RKO (cell line): Measurements from ENCODE around the gene IDE.
"Not testable (repeated sequence)": the region's sequence is repeated elsewhere in the genome, so short reads cannot be mapped to it uniquely, and the experiment has no call there.

Source experiments
- DNase-seq: peaks from one replicate; pipeline ENCODE4 v3.0.0-alpha.2; 2016; ENCODE audit warnings: low spot score

The IDE gene

GRCh38 chr10:92490387-92490786, 83.5 kb downstream of the IDE start:
- DNase-seq: peak; percentile 23

GRCh38 chr10:92486637-92487036, 87.3 kb downstream of the IDE start:
- no peak for DNase-seq

- no peak for DNase-seq
Observed at GRCh38 chr10:92483539-92483938, 90.4 kb downstream of the IDE start.

- no peak for DNase-seq
Observed at GRCh38 chr10:92480413-92480812, 93.5 kb downstream of the IDE start.

GRCh38 chr10:92479547-92479946, 94.3 kb downstream of the IDE start:
- DNase-seq: no peak

- no peak for DNase-seq
Observed at GRCh38 chr10:92478536-92478935, 95.4 kb downstream of the IDE start.

GRCh38 chr10:92475357-92475868, 98.5 kb downstream of the IDE start:
- no peak for DNase-seq

- DNase-seq: no peak
Observed at GRCh38 chr10:92470026-92470425, 103.9 kb downstream of the IDE start.

GRCh38 chr10:92464364-92464763, 109.5 kb downstream of the IDE start:
- no peak for DNase-seq

- DNase-seq: no peak
Observed at GRCh38 chr10:92463582-92463981, 110.3 kb downstream of the IDE start.

GRCh38 chr10:92454955-92455354, 118.9 kb downstream of the IDE start:
- not testable (repeated sequence) for DNase-seq

GRCh38 chr10:92452313-92452712, 121.6 kb downstream of the IDE start:
- no peak for DNase-seq

- DNase-seq: no peak
Observed at GRCh38 chr10:92451431-92451830, 122.5 kb downstream of the IDE start.

- no peak for DNase-seq
Observed at GRCh38 chr10:92450896-92451295, 123.0 kb downstream of the IDE start.

GRCh38 chr10:92440578-92440977, 133.3 kb downstream of the IDE start:
- DNase-seq: no peak

- DNase-seq: no peak
Observed at GRCh38 chr10:92438220-92438619, 135.7 kb downstream of the IDE start.

GRCh38 chr10:92436611-92437010, 137.3 kb downstream of the IDE start:
- no peak for DNase-seq

GRCh38 chr10:92436065-92436464, 137.8 kb downstream of the IDE start:
- not testable (repeated sequence) for DNase-seq

- no peak for DNase-seq
Observed at GRCh38 chr10:92434385-92434784, 139.5 kb downstream of the IDE start.

- DNase-seq: no peak
Observed at GRCh38 chr10:92432596-92432995, 141.3 kb downstream of the IDE start.

- DNase-seq: no peak
Observed at GRCh38 chr10:92430103-92430502, 143.8 kb downstream of the IDE start.

GRCh38 chr10:92421550-92421949, 152.3 kb downstream of the IDE start:
- DNase-seq: no peak

GRCh38 chr10:92420546-92421275, 153.2 kb downstream of the IDE start:
- DNase-seq: no peak
